ENCODE measurements around the gene GALP. TPM values are rescaled to one million over a fixed set of nuclear protein-coding genes. Genes with fewer than 3 reads are reported as not detected.
A peak's percentile ranks its signal among the peaks of the same experiment; 100 is the strongest.

The GALP gene
- total RNA-seq, 1 experiment from 2014 or later: not detected

GRCh38 chr19:56142897-56143434, 32.8 kb upstream of the GALP start:
- Mint-ChIP-seq H3K36me3 (ENCODE audit: insufficient read depth in 1 of 3, low read depth in 3 of 3) (peaks cover 6 to 13% (median 9%) of the 10 kb centered on the region in 3 experiments; a peak in 6 of 7 replicates), H3K4me3 (peak overlapping the region in 1 of 2 experiments; percentile 35; a peak in 2 of 5 replicates), H3K9me3 (0 out of 5 replicates have a peak, but pooled peaks cover 0 to 2% of the 10 kb centered on the region in 2 experiments), H3K27me3 (ENCODE audit: low read depth) (no peaks in the 10 kb centered on the region), H3K27ac (peak overlapping the region in 1 of 3 experiments; percentile 57; a peak in 2 of 7 replicates), H3K4me1 (peaks cover 14 to 17% of the 10 kb centered on the region in 2 experiments)
- Histone ChIP-seq H3K79me2 (ENCODE audit: insufficient read depth, low read length) (peaks cover 4% of the 10 kb centered on the region; the same call in 1 of the 2 replicates), H2BK120ac (ENCODE audit: low read depth, low read length, poor library complexity, severe bottlenecking) (no peak overlapping the region), H3T11ph (ENCODE audit: low read length) (no peak overlapping the region), H3K23ac (ENCODE audit: insufficient read length, low read depth, low read length) (no peak overlapping the region), H4K5ac (ENCODE audit: insufficient read length, low read depth, low read length) (no peak overlapping the region), H3K4ac (ENCODE audit: low read depth, low read length) (no peak overlapping the region), H3K9ac (ENCODE audit: extremely low read depth, insufficient read length, low read length) (no peak overlapping the region), H3K4me1 (ENCODE audit: insufficient read depth, low read length) (no peaks in the 10 kb centered on the region; the same call in 1 of the 2 replicates), H3K9me3 (ENCODE audit: control insufficient read depth, low read depth, low read length) (no peaks in the 10 kb centered on the region), H2BK20ac (ENCODE audit: low read depth, low read length, poor library complexity, severe bottlenecking) (no peak overlapping the region), H3K14ac (ENCODE audit: insufficient read depth, low read length) (no peak overlapping the region), H4K20me1 (ENCODE audit: control insufficient read depth, insufficient read depth, insufficient read length) (peaks cover 3% of the 10 kb centered on the region), H3K18ac (ENCODE audit: insufficient read length, low read depth, low read length) (no peak overlapping the region), H2AK5ac (ENCODE audit: insufficient read length, low read length) (no peak overlapping the region), H4K91ac (ENCODE audit: insufficient read length, low read depth, low read length) (no peak overlapping the region), H3K23me2 (ENCODE audit: insufficient read length, low read depth, low read length, poor library complexity, severe bottlenecking) (peaks cover 13% of the 10 kb centered on the region), H3K27ac (ENCODE audit: insufficient read length, low read depth, low read length) (no peak overlapping the region), H2BK5ac (ENCODE audit: insufficient read length, low read length) (no peak overlapping the region), H2BK12ac (ENCODE audit: insufficient read length, low read depth, low read length) (no peak overlapping the region), H2BK15ac (ENCODE audit: low read depth, low read length) (no peak overlapping the region), H3K4me2 (ENCODE audit: insufficient read depth, insufficient read length, low read length) (no peak overlapping the region), H3K79me1 (ENCODE audit: insufficient read depth, low read depth, low read length, poor library complexity, severe bottlenecking) (no peaks in the 10 kb centered on the region), H2AFZ (ENCODE audit: low read length) (no peak overlapping the region), H3K27me3 (ENCODE audit: insufficient read depth, low read length) (no peaks in the 10 kb centered on the region), H3K56ac (ENCODE audit: insufficient read length, low read depth, low read length) (no peak overlapping the region), H4K8ac (replicated peaks; ENCODE audit: insufficient read length, low read depth, low read length) (no peak overlapping the region)
- no peak for TF ChIP-seq CTCF (conservative IDR thresholded peaks at IDR 0.05)
- no peak for DNase-seq
- WGBS (ENCODE audit: extremely low coverage, insufficient read length, low lambda C conversion rate): no CpG with 5 or more reads among the region's 4 CpGs

All from H9 (cell line).